Stimulated activated CD4-positive, alpha-beta T cell treated with anti-CD3 and anti-CD28 coated beads, TNF-alpha, amount 100 ng/mL, for 48 hours (primary cell): ENCODE results near the gene TBC1D25.

ENCODE experiments used
- DNase-seq, 3 donors: peaks; one replicate each; pipeline ENCODE4 v3.0.0-alpha.2; 2020; ENCODE audit warnings: low read depth in 3 of 3

The TBC1D25 gene

DNA sequence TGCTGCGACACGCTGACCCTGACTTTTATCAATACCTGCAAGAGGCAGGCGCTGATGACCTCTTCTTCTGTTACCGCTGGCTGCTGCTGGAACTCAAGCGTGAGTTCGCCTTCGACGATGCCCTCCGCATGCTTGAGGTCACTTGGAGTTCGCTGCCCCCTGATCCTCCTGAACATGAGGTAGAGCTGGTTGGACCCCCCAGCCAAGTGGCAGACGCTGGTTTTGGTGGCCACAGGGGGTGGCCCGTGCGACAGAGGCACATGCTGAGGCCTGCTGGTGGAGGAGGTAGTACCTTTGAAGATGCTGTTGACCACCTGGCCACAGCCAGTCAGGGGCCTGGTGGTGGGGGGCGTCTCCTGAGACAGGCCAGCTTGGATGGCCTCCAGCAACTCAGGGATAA, 20.5 kb downstream of the TBC1D25 start:
- no peak for DNase-seq

DNA sequence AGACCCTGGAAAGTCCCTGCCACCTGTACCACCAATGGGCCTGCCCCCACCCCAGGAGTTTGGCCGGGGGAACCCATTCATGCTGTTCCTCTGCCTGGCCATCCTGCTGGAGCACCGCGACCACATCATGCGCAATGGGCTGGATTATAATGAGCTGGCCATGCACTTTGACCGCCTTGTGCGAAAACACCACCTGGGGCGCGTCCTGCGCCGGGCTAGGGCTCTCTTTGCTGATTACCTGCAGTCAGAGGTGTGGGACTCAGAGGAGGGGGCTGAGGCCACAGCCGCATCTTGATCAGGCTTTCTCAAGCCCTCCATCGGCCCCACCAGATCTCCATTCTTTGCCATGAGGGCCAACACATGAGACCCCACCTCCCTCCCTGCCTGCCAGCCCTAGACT, 21.2 kb downstream of the TBC1D25 start:
- no peak for DNase-seq

GRCh38 chrX:48569958-48570357, 30.4 kb downstream of the TBC1D25 start:
- DNase-seq = no peak

DNA sequence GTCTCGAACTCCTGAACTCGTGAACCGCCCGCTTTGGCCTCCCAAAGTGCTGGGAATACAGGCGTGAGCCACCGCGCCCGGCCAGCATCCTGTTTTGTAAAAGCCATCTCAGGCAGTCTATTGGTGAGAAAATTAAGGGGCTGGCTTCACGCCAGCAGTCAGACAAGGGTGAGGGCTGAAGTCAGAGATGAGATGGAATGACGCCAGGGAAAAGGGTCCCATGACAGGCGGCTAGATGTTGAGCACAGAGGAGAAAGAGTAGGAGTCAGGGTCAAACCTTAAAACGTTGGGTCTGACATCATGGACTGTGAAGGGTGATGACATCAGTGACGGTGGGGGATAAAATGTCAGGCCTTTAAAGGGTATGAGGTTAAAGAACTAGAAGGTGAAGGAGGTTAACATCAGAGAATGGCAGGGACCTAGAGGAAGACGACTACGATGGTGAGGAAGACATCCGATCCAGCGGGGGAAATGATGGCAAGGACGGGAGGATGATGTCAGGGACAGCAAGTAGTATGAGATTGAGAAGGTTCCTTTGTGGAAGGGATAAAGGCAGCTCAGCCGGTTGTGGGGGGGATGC, 34.3 kb downstream of the TBC1D25 start:
- DNase-seq = no peak

DNA sequence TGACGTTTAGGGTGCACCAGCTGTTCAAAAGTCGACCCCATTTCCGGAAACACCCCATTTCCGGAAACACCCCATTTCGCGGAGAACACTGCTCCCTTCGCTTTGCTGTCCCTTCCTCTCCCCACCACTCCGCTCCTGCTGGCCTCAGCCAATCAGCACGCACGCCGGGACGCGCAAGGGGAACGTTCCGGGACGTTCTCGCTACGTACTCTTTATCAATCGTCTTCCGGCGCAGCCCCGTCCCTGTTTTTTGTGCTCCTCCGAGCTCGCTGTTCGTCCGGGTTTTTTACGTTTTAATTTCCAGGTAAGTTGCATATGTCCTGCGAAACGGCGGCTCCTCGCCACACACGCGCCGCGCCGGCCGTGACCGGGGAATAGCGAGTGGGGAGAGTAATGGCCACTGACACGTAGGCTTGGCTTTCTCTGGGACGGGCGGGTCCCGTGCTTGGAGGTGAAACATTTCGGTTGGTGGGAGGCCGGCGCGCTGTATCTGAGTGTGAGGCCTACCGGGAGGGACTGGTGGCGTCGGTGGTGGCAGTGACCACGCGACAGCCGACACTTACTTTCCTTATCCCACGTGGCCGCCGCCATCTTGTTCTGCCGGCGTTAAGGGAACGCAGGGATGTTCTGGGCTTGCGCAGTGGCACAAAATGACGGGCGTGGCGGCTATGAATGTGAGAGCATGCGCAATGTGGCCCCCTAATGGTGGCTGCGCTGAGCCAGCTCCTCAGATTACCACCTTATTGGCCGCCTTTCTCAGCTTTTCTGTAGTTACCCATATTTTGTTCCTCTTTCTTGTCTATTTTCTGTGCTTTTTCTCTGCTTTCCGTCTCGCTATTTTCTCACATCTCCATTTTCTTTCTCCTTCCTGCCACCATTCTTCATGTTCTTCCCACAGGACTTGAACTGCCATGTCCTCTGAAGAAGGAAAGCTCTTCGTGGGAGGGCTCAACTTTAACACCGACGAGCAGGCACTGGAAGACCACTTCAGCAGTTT, 35.1 kb downstream of the TBC1D25 start, which contains the start of gene RBM3:
RBM3 (plus strand) TSS at position 215 of the 997 bp plus-strand sequence; CDS start at position 912, 697 bp downstream.
- DNase-seq = peak; percentile 73 to 87 (median 82)

DNA sequence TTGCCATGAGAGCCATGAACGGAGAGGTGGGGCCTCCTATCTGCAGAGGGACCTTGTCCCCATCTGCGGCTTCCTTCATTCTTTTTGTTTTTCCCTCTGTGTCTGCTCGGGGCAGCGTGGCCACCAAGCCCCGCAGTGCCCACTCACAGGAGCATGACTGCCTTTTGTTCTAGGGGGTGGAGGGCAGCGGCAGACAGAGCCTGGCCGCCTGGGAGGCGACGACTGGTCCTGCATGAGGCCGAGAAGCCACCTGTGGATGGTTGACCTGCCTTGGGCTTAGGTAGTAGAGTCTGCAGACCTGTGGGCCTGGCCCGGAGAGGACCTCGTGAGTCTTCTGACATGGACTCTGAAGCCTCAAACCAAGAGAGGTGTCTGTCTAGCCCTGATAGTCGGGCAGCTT, 36.1 kb downstream of the TBC1D25 start:
- DNase-seq = no peak

DNA sequence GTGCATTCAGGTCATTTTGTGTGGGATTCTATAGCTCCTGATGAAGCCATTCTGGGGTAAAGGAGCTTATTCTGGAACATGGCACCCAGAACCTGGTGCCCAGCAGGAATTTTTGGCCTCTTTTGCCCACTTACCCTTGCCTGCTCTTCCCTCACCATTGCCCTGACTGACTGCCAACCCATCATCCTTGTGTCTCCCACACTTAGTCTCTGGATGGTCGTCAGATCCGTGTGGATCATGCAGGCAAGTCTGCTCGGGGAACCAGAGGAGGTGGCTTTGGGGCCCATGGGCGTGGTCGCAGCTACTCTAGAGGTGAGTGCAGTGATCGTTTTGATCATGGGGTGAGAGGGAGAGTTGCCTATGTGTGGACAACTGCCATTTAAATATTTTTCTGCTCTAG, 36.6 kb downstream of the TBC1D25 start:
- no peak for DNase-seq

DNA sequence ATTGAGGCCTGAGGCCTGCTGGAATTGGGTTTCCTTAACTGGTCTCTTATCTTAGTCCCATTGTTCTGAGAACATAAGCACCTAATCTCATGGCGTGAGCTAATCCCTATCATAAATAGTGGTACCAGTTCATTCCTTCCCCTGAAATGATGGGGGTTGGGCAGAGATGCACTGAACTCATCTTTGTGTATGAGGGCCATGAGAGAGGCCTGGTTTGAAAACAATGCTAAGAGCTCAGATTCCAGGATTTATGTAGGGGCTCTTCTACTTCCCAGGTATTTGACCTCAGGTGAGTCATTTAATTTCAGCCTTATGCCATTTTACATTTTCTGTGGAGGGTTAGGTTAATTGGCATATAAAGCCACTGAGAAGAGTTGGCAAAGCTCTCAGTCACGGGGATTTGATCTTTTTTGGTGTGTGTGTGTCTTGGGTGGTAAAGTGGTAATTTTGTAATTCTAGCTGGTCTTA, 39.2 kb downstream of the TBC1D25 start:
- DNase-seq = no peak

- no peak for DNase-seq
Measured at GRCh38 chrX:48579259-48579658, 39.7 kb downstream of the TBC1D25 start.

GRCh38 chrX:48580662-48581061, 41.1 kb downstream of the TBC1D25 start:
- no peak for DNase-seq

DNA sequence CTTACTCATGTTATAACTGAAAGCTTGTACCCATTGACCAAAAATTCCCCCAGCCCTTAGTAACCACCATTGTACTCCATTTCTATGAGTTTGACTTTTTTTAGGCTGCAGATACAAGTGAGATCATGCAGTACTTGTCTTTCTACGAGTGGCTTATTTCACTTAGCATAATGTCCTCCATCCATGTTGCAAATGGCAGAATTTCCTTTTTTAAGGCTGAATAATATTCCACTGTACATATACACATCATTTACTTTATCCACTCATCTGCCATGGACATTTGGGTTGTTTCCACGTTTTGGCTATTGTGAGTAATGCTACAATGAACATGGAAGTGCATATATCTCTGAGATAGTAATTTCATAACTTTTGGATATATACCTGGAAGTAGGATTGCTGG, 45.2 kb downstream of the TBC1D25 start:
- no peak for DNase-seq

GRCh38 chrX:48589482-48590162, 50.1 kb downstream of the TBC1D25 start:
- no peak for DNase-seq

- DNase-seq = no peak
Measured at GRCh38 chrX:48590203-48591103, 50.9 kb downstream of the TBC1D25 start.

DNA sequence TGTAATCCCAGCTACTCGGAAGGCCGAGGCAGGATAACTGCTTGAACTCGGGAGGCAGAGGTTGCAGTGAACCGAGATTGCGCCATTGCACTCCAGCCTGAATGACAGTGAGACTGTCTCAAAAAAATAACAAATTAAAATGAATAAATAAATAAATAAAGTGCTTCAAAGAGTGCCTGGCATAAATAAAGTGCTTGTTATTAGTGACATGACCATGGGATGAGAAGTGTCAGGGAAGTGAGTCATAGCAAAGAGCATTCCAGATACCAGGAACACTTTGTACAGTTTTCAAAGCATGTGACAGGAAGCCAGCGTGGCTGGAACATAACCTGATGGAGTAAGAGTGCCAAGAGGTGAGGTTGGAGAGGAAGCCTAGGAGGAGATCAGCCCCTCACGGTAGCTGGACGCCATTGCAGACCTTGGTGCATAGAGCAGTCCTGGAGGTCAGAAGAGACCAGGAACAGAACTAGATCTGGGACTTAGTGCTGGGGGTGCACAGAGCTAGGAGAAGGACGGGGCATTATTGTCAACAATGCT, 51.8 kb downstream of the TBC1D25 start:
- no peak for DNase-seq

DNA sequence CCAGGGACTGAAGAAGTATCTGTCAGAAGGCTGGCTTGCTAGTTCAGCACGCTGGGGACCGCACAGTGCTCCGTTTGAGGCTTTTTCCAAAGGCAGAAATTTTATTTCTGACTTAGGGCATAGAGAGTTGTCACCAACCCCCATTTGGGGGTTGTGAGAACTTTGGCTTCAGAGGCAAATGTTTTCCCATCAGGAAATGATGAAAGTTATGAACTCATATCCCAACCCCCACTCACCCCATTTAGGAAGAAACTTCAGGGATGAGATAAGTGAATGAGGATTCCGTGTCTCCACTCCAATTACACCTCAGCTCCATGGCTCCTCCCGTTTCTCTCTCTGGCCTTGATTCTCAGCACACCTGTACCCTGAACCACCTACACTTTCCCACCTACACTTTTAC, 53.5 kb downstream of the TBC1D25 start:
- no peak for DNase-seq

GRCh38 chrX:48595929-48596328, 56.4 kb downstream of the TBC1D25 start:
- DNase-seq = no peak

- peak; percentile 75 to 80 (median 79) for DNase-seq
Measured at GRCh38 chrX:48597353-48598264, 58.1 kb downstream of the TBC1D25 start, which contains the start of gene WDR13. WDR13 (plus strand) TSS chrX:48597492; CDS start chrX:48597997, 505 bp downstream.

- DNase-seq = no peak
Measured at GRCh38 chrX:48598614-48599013, 59.1 kb downstream of the TBC1D25 start.

GRCh38 chrX:48599341-48599740, 59.8 kb downstream of the TBC1D25 start:
- no peak for DNase-seq

- no peak for DNase-seq
Measured at GRCh38 chrX:48600226-48600625, 60.7 kb downstream of the TBC1D25 start.
